Panc1 (cell line): ENCODE measurements around the gene AACS.

Experiments used
- CTCF ChIP-seq: fragments of 450-650 bp; IDR thresholded peaks from 2 replicates; pipeline ENCODE4 v1.5.1; 2017; ENCODE audit warnings: mild to moderate bottlenecking
- POLR2AphosphoS5 ChIP-seq: IDR thresholded peaks from 2 replicates; pipeline ENCODE4 v1.6.1; 2012; ENCODE audit warnings: mild to moderate bottlenecking, low read depth, low read length, moderate library complexity
- REST ChIP-seq, 2 experiments: IDR thresholded peaks; 2 replicates each; pipeline ENCODE4 v1.6.1; 2011 to 2012; ENCODE audit warnings: low read depth in 2 of 2, control low read depth in 1 of 2, low read length in 1 of 2, mild to moderate bottlenecking in 1 of 2, moderate library complexity in 1 of 2; ENCODE audit not compliant: insufficient read depth in 1 of 2

- TF ChIP-seq REST (IDR thresholded peaks at IDR 0.05; ENCODE audit: insufficient read depth in 1 of 2, low read depth in 2 of 2, low read length in 1 of 2): no peak
- TF ChIP-seq CTCF: no peak
- no peak for TF ChIP-seq POLR2AphosphoS5
Measured at GRCh38 chr12:125091401-125091800, 26.2 kb downstream of the AACS start.
